HepG2 (cell line): ENCODE measurements around the gene P2RX1. TPM values are rescaled to one million over a fixed set of nuclear protein-coding genes. Genes with fewer than 3 reads are reported as not detected.

Experiments
- AHR ChIP-seq: IDR thresholded peaks from 2 replicates; pipeline ENCODE4 v1.6.1; 2018; ENCODE audit warnings: missing genetic modification reagents, missing compliant biosample characterization
- CBX5 ChIP-seq: sonication (generic); formaldehyde crosslinking; IDR thresholded peaks from 2 replicates; pipeline ENCODE4 v1.4.0; 2020; ENCODE audit warnings: missing genetic modification reagents, borderline replicate concordance
- GABPB1 ChIP-seq: IDR thresholded peaks from 2 replicates; pipeline ENCODE4 v1.6.1; 2016; ENCODE audit warnings: mild to moderate bottlenecking, missing genetic modification reagents, moderate library complexity, missing compliant biosample characterization
- HOXA3 ChIP-seq: sonication (generic); formaldehyde crosslinking; IDR thresholded peaks from 2 replicates; pipeline ENCODE4 v1.5.0; 2020; ENCODE audit warnings: missing genetic modification reagents
- MYC ChIP-seq: sonication (generic); formaldehyde crosslinking; IDR thresholded peaks from 2 replicates; pipeline ENCODE4 v1.9.0; 2021; ENCODE audit warnings: missing genetic modification reagents, borderline replicate concordance
- NFYC ChIP-seq: IDR thresholded peaks from 2 replicates; pipeline ENCODE4 v1.6.1; 2016; ENCODE audit warnings: missing genetic modification reagents, missing compliant biosample characterization
- PHF21A ChIP-seq: sonication (generic); formaldehyde crosslinking; IDR thresholded peaks from 2 replicates; pipeline ENCODE4 v1.5.0; 2020; ENCODE audit warnings: mild to moderate bottlenecking, missing genetic modification reagents
- RAD21 ChIP-seq: fragments of 450-650 bp; formaldehyde crosslinking; IDR thresholded peaks from 2 replicates; pipeline ENCODE4 v1.5.0; 2020; ENCODE audit warnings: mild to moderate bottlenecking
- RBFOX2 ChIP-seq: fragments of 200-400 bp; formaldehyde crosslinking; IDR thresholded peaks from 2 replicates; pipeline ENCODE4 v1.6.1; 2017; ENCODE audit warnings: low read depth, mild to moderate bottlenecking, low read length
- SALL2 ChIP-seq: sonication (generic); formaldehyde crosslinking; IDR thresholded peaks from 2 replicates; pipeline ENCODE4 v1.8.1; 2023; ENCODE audit warnings: mild to moderate bottlenecking, missing genetic modification reagents, inconsistent platforms
- SRF ChIP-seq: IDR thresholded peaks from 2 replicates; pipeline ENCODE4 v1.6.1; 2011; ENCODE audit warnings: mild to moderate bottlenecking, low read depth, low read length, moderate library complexity
- TEAD3 ChIP-seq: optimal IDR thresholded peaks from 2 replicates; pipeline ENCODE3; 2016; ENCODE audit warnings: borderline replicate concordance
- ZBED4 ChIP-seq: sonication (generic); formaldehyde crosslinking; IDR thresholded peaks from 2 replicates; pipeline ENCODE4 v1.4.0; 2020; ENCODE audit warnings: missing genetic modification reagents, borderline replicate concordance
- ZNF446 ChIP-seq: sonication (generic); formaldehyde crosslinking; IDR thresholded peaks from 2 replicates; pipeline ENCODE4 v1.5.0; 2020; ENCODE audit warnings: mild to moderate bottlenecking, missing genetic modification reagents
- ZNF451 ChIP-seq: sonication (generic); formaldehyde crosslinking; IDR thresholded peaks from 2 replicates; pipeline ENCODE4 v1.5.0; 2020; ENCODE audit warnings: mild to moderate bottlenecking, missing genetic modification reagents
- ZNF546 ChIP-seq: sonication (generic); formaldehyde crosslinking; conservative IDR thresholded peaks from 2 replicates; pipeline ENCODE4 v1.8.1; 2023; ENCODE audit warnings: mild to moderate bottlenecking, missing genetic modification reagents
- ZNF547 ChIP-seq: sonication (generic); formaldehyde crosslinking; IDR thresholded peaks from 2 replicates; pipeline ENCODE4 v1.5.1; 2020; ENCODE audit warnings: mild to moderate bottlenecking, missing genetic modification reagents
- ZNF552 ChIP-seq: sonication (generic); formaldehyde crosslinking; IDR thresholded peaks from 2 replicates; pipeline ENCODE4 v1.9.0; 2022; ENCODE audit warnings: missing genetic modification reagents, mild to moderate bottlenecking, borderline replicate concordance
- ZNF563 ChIP-seq: sonication (generic); formaldehyde crosslinking; IDR thresholded peaks from 2 replicates; pipeline ENCODE4 v1.8.0; 2022; ENCODE audit warnings: mild to moderate bottlenecking, moderate library complexity, missing genetic modification reagents
- ZSCAN21 ChIP-seq: sonication (generic); formaldehyde crosslinking; IDR thresholded peaks from 2 replicates; pipeline ENCODE4 v1.8.0; 2022; ENCODE audit warnings: mild to moderate bottlenecking, missing genetic modification reagents, moderate library complexity, borderline replicate concordance
- polyA plus RNA-seq, 8 experiments: library from polyadenylated mRNA; depleted of rRNA in 3 of 8; stranded (reverse) in 7 of 8; unstranded in 1 of 8; fragments of >200 nt; fragmentation: Illumina TruSeq in 4 of 8; extraction: Trizol in 4 of 8; gene quantifications; 2 replicates each; pipeline versions ENCODE4 v1.2.1 to v1.2.3, GENCODE V29; 2011 to 2016; ENCODE audit warnings: low read depth in 4 of 8, missing spikeins in 1 of 8, mixed read lengths in 1 of 8; ENCODE audit not compliant: insufficient read depth in 1 of 8
- total RNA-seq, 5 experiments: library from RNA; depleted of rRNA; stranded (reverse); fragments of >200 nt; fragmentation: Illumina TruSeq; extraction: Trizol; gene quantifications; 2 replicates each; pipeline ENCODE4 v1.2.3, GENCODE V29; 2016; ENCODE audit warnings: low read depth in 1 of 5
- TF ChIP-seq, protein P1 (sequence below): sonication (generic); formaldehyde crosslinking; IDR thresholded peaks from 2 replicates; pipeline ENCODE4 v1.8.0; 2022; ENCODE audit warnings: mild to moderate bottlenecking, missing genetic modification reagents, moderate library complexity
- TF ChIP-seq, protein P2 (sequence below): sonication (generic); formaldehyde crosslinking; IDR thresholded peaks from 2 replicates; pipeline ENCODE4 v1.4.0; 2020; ENCODE audit warnings: missing genetic modification reagents, low read depth, mild to moderate bottlenecking, borderline replicate concordance
- TF ChIP-seq, protein P3 (sequence below): sonication (generic); formaldehyde crosslinking; IDR thresholded peaks from 2 replicates; pipeline ENCODE4 v1.8.1; 2023; ENCODE audit warnings: mild to moderate bottlenecking, missing genetic modification reagents

The P2RX1 gene
- total and polyA plus RNA-seq, 2 of the 13 experiments (the other 11 are each of a cell fraction or from before 2014, with no cell fraction given): 0.04 to 0.50 TPM

- TF ChIP-seq ZNF552 (CRISPR knock-in tag) (no peak), GABPB1 (CRISPR knock-in tag) (peak; percentile 70; the same call in 1 of the 2 replicates), ZNF546 (CRISPR knock-in tag) (0 out of 2 replicates have a peak, but pooled peaks have one; percentile 45), ZSCAN21 (CRISPR knock-in tag) (0 out of 2 replicates have a peak, but pooled peaks have one; percentile 38), MYC (peak; percentile 69), ZNF451 (CRISPR knock-in tag) (peak; percentile 72; the same call in 1 of the 2 replicates), SALL2 (CRISPR knock-in tag) (peak; percentile 40; the same call in 1 of the 2 replicates), CBX5 (CRISPR knock-in tag) (peak; percentile 44; the same call in 1 of the 2 replicates), RAD21 (CRISPR knock-in tag) (peak; percentile 65), ZBED4 (CRISPR knock-in tag) (0 out of 2 replicates have a peak, but pooled peaks have one; percentile 30), ZNF563 (CRISPR knock-in tag) (peak; percentile 67; the same call in 1 of the 2 replicates), NFYC (CRISPR knock-in tag) (peak; percentile 74), SRF (0 out of 2 replicates have a peak, but pooled peaks have one; percentile 18), PHF21A (CRISPR knock-in tag) (peak; percentile 63), TEAD3 (peak; percentile 45), ZNF446 (CRISPR knock-in tag) (peak; percentile 60; the same call in 1 of the 2 replicates), HOXA3 (CRISPR knock-in tag) (0 out of 2 replicates have a peak, but pooled peaks have one; percentile 47), RBFOX2 (peak; percentile 70; the same call in 1 of the 2 replicates), ZNF547 (CRISPR knock-in tag) (peak; percentile 71; the same call in 1 of the 2 replicates), AHR (CRISPR knock-in tag) (peak; percentile 48; the same call in 1 of the 2 replicates)
- TF ChIP-seq, protein P1, sequence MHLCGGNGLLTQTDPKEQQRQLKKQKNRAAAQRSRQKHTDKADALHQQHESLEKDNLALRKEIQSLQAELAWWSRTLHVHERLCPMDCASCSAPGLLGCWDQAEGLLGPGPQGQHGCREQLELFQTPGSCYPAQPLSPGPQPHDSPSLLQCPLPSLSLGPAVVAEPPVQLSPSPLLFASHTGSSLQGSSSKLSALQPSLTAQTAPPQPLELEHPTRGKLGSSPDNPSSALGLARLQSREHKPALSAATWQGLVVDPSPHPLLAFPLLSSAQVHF (CRISPR knock-in tag): no peak
- TF ChIP-seq, protein P2, sequence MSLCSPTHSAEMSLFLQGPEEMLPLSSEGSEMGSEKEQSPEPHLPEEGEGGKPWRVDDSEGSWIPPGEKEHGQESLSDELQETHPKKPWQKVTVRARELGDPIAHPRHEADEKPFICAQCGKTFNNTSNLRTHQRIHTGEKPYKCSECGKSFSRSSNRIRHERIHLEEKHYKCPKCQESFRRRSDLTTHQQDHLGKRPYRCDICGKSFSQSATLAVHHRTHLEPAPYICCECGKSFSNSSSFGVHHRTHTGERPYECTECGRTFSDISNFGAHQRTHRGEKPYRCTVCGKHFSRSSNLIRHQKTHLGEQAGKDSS: no peak
- TF ChIP-seq, protein P3, sequence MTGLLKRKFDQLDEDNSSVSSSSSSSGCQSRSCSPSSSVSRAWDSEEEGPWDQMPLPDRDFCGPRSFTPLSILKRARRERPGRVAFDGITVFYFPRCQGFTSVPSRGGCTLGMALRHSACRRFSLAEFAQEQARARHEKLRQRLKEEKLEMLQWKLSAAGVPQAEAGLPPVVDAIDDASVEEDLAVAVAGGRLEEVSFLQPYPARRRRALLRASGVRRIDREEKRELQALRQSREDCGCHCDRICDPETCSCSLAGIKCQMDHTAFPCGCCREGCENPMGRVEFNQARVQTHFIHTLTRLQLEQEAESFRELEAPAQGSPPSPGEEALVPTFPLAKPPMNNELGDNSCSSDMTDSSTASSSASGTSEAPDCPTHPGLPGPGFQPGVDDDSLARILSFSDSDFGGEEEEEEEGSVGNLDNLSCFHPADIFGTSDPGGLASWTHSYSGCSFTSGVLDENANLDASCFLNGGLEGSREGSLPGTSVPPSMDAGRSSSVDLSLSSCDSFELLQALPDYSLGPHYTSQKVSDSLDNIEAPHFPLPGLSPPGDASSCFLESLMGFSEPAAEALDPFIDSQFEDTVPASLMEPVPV (CRISPR knock-in tag): 0 out of 2 replicates have a peak, but pooled peaks have one; percentile 56
Observed at GRCh38 chr17:3893003-3893719, 23.1 kb downstream of the P2RX1 start, which contains the start of gene CAMKK1 (continued).
